ENCODE results near the gene RPLP1.

GRCh38 chr15:69412701-69413100, 39.9 kb upstream of the RPLP1 start:
- no peak for TF ChIP-seq CTCF (IDR thresholded peaks at IDR 0.05)
- no peak for TF ChIP-seq EP300 (IDR thresholded peaks at IDR 0.05)
